HCT116 (cell line): ENCODE measurements around the gene MPHOSPH8. TPM values are rescaled to one million over a fixed set of nuclear protein-coding genes. Genes with fewer than 3 reads are reported as not detected.
"Not testable (repeated sequence)": the region's sequence is repeated elsewhere in the genome, so short reads cannot be mapped to it uniquely, and the experiment has no call there.

Experiments used
- ATAC-seq: fragments of 200-7000 bp; cut with Tn5 transposase; 2 replicates; pipeline ENCODE4 v1.9.1; 2020; ENCODE audit warnings: mild to moderate bottlenecking, moderate library complexity
- BruUV-seq: library from RNA; stranded (reverse); fragments of 400-500 nt; replicated peaks from 2 replicates; lab custom pipeline; 2021; lab: Mats Ljungman, UMichigan
- CTCF ChIA-PET: fragments of 300-600 bp; sonication (Branson Sonifier 250); formaldehyde crosslinking; loops from one replicate; lab custom pipeline; 2021; ENCODE audit warnings: antibody characterized with exemption; lab: Charles Lee
- POLR2A ChIA-PET: fragments of 300-600, 350-600 bp; sonication (Branson Sonifier 250); formaldehyde crosslinking; loops from one replicate; lab custom pipeline; 2021; ENCODE audit warnings: antibody characterized with exemption; lab: Charles Lee
- RAD21 ChIA-PET, 2 experiments: fragments of 300-600 bp; sonication (Branson Sonifier 250); formaldehyde crosslinking; loops; one replicate each; lab custom pipeline; 2023; ENCODE audit warnings: low total read pairs in 2 of 2; ENCODE audit not compliant: uncharacterized antibody in 2 of 2, unreplicated experiment in 2 of 2, low non-redundant PET in 1 of 2; lab: Charles Lee
- DNase-seq: peaks from one replicate; pipeline ENCODE4 v3.0.0-alpha.2; 2010; ENCODE audit warnings: low read depth, low spot score
- H2AFZ ChIP-seq: fragments of 200-600 bp; shearing (Covaris generic), sonication (generic); 2 replicates; pipeline ENCODE4 v1.6.1; 2017; ENCODE audit warnings: low read depth, mixed run types, mixed read lengths, antibody characterized with exemption, low read length; ENCODE audit not compliant: poor library complexity, severe bottlenecking
- H3K27ac ChIP-seq: 2 replicates; pipeline ENCODE4 v1.5.1; 2012; ENCODE audit warnings: low read depth, low read length
- H3K27me3 ChIP-seq: fragments of 200-600 bp; sonication (generic); 2 replicates; pipeline ENCODE4 v1.6.1; 2016; ENCODE audit warnings: mixed run types, low read length, mixed read lengths; ENCODE audit not compliant: insufficient read depth
- H3K36me3 ChIP-seq, 2 experiments: fragments of 200-500 bp in 1 of 2; fragments of 200-600 bp in 1 of 2; sonication (Bioruptor generic) in 1 of 2; sonication (generic) in 1 of 2; 2 replicates each; pipeline versions ENCODE4 v1.5.1 to v1.6.1; 2014 to 2016; ENCODE audit warnings: low read length in 2 of 2, inconsistent platforms in 1 of 2, mixed read lengths in 1 of 2, mixed run types in 1 of 2; ENCODE audit not compliant: insufficient read depth in 2 of 2, control insufficient read depth in 1 of 2
- H3K4me1 ChIP-seq, 2 experiments: fragments of 200-600 bp in 1 of 2; sonication (generic) in 1 of 2; 2 replicates each; pipeline versions ENCODE4 v1.5.1 to v1.6.1; 2012 to 2017; ENCODE audit warnings: low read length in 2 of 2, inconsistent platforms in 1 of 2, mild to moderate bottlenecking in 1 of 2, mixed read lengths in 1 of 2, mixed run types in 1 of 2, moderate library complexity in 1 of 2; ENCODE audit not compliant: insufficient read depth in 2 of 2, control insufficient read depth in 1 of 2
- H3K4me2 ChIP-seq: fragments of 200-600 bp; sonication (generic); 2 replicates; pipeline ENCODE4 v1.6.1; 2017; ENCODE audit warnings: mixed run types, low read length, mixed read lengths
- H3K4me3 ChIP-seq, 2 experiments: fragments of 200-600 bp in 1 of 2; sonication (generic) in 1 of 2; replicated peaks in 1 of 2; 2 replicates each; pipeline ENCODE4 v1.5.1; 2011 to 2016; ENCODE audit warnings: low read length in 2 of 2, control low read depth in 1 of 2, low read depth in 1 of 2, mild to moderate bottlenecking in 1 of 2, mixed read lengths in 1 of 2, mixed run types in 1 of 2
- H3K79me2 ChIP-seq: fragments of 200-600 bp; sonication (generic); 2 replicates; pipeline ENCODE4 v1.6.1; 2017; ENCODE audit warnings: mild to moderate bottlenecking, mixed run types, low read length, moderate library complexity, mixed read lengths; ENCODE audit not compliant: insufficient read depth
- H3K9ac ChIP-seq: fragments of 200-600 bp; sonication (generic); 2 replicates; pipeline ENCODE4 v1.6.1; 2016; ENCODE audit warnings: low read length, mixed read lengths
- H3K9me2 ChIP-seq: fragments of 200-600 bp; sonication (generic), shearing (Covaris generic); 2 replicates; pipeline ENCODE4 v1.6.1; 2017; ENCODE audit warnings: mixed run types, mild to moderate bottlenecking, moderate library complexity; ENCODE audit not compliant: insufficient read depth
- H3K9me3 ChIP-seq, 2 experiments: fragments of 200-500 bp in 1 of 2; fragments of 200-600 bp in 1 of 2; sonication (Bioruptor generic) in 1 of 2; sonication (generic) in 1 of 2; 2 replicates each; pipeline ENCODE4 v1.6.1; 2014 to 2017; ENCODE audit warnings: low read length in 2 of 2, mixed read lengths in 2 of 2, inconsistent platforms in 1 of 2, low read depth in 1 of 2, mild to moderate bottlenecking in 1 of 2, mixed run types in 1 of 2, moderate library complexity in 1 of 2; ENCODE audit not compliant: control insufficient read depth in 1 of 2, insufficient read depth in 1 of 2
- H4K20me1 ChIP-seq: fragments of 200-600 bp; sonication (generic), shearing (Covaris generic); 2 replicates; pipeline ENCODE4 v1.6.1; 2017; ENCODE audit warnings: mixed run types, mild to moderate bottlenecking, moderate library complexity; ENCODE audit not compliant: insufficient read depth
- CBX3 ChIP-seq: IDR thresholded peaks from 2 replicates; pipeline ENCODE4 v1.6.1; 2012; ENCODE audit warnings: low read depth
- EGR1 ChIP-seq: IDR thresholded peaks from 2 replicates; pipeline ENCODE4 v1.6.1; 2012; ENCODE audit warnings: low read depth
- ELF1 ChIP-seq: IDR thresholded peaks from 2 replicates; pipeline ENCODE4 v1.6.1; 2012; ENCODE audit warnings: low read depth, borderline replicate concordance
- FOSL1 ChIP-seq: IDR thresholded peaks from 2 replicates; pipeline ENCODE4 v1.6.1; 2012; ENCODE audit warnings: low read depth
- POLR2A ChIP-seq: IDR thresholded peaks from 2 replicates; pipeline ENCODE4 v1.7.0; 2011; ENCODE audit warnings: borderline replicate concordance; ENCODE audit not compliant: insufficient read depth, insufficient read length; ENCODE audit errors: extremely low read depth
- POLR2AphosphoS5 ChIP-seq: IDR thresholded peaks from 2 replicates; pipeline ENCODE4 v1.6.1; 2011; ENCODE audit warnings: mild to moderate bottlenecking, low read depth, low read length, moderate library complexity
- ZFX ChIP-seq: fragments of 450-650 bp; IDR thresholded peaks from 2 replicates; pipeline ENCODE4 v1.6.1; 2017
- intact Hi-C: fragments of 100-400 bp; cut with micrococcal nuclease; formaldehyde crosslinking; loops from 2 replicates; pipeline ENCODE4 v1.10.0; 2022
- total RNA-seq: library from RNA; stranded (reverse); gene quantifications from one replicate; pipeline ENCODE4 v1.2.1, GENCODE V29; 2021; ENCODE audit not compliant: unreplicated experiment
- TF ChIP-seq, protein P1 (sequence below): IDR thresholded peaks from 2 replicates; pipeline ENCODE4 v1.6.1; 2012

MPHOSPH8 gene
- total RNA-seq, 1 experiment from 2014 or later = 21.5 TPM

DNA sequence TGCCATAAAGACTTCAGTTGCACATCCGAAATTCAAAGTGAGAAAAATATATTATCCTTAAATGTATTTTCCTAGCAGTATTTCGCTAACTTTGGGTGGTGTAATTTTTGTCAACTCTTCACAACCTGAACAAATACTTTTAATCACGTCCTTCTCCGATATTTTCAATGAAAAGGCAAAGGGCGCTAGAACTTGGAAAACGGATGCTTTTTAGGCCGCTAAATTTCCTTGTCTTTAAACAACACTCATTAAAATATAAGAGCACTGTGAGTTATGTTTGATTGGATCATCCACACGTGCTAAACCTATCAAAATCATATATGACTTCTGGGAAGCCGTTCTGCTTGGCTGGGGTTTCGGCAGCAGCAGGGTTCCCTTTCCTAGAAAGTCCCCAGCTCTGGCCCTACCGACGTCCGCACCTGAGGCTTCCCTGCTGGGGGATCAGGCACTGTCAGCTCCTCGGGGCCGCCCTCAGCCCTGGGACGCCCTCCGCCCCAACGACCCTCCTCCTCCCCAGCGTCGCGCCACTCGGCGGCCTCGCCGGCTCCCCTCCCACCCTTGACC is 462 bp upstream of the MPHOSPH8 start:
- Histone ChIP-seq H3K4me3 (peak overlapping the region; percentile 74 to 84), H3K27me3 (no peaks in the 10 kb centered on the region), H3K4me1 (peaks cover 7 to 16% of the 10 kb centered on the region in 2 experiments), H3K79me2 (peaks cover 42% of the 10 kb centered on the region), H3K4me2 (peak overlapping the region; percentile 78), H3K36me3 (peaks cover 0 to 12% of the 10 kb centered on the region in 2 experiments; a peak in 2 of 4 replicates), H3K9me2 (no peaks in the 10 kb centered on the region), H4K20me1 (no peaks in the 10 kb centered on the region), H3K9ac (peak overlapping the region; percentile 80), H3K9me3 (no peaks in the 10 kb centered on the region), H2AFZ (no peak overlapping the region), H3K27ac (peak overlapping the region; percentile 56)
- peak; percentile 65 for ATAC-seq
- TF ChIP-seq CBX3 = no peak
- TF ChIP-seq ELF1 = no peak
- no peak for TF ChIP-seq POLR2A
- TF ChIP-seq, protein P1, sequence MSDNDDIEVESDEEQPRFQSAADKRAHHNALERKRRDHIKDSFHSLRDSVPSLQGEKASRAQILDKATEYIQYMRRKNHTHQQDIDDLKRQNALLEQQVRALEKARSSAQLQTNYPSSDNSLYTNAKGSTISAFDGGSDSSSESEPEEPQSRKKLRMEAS = no peak
- TF ChIP-seq EGR1 = no peak
- ChIA-PET POLR2A (interaction anchor here (1.6 kb wide), 1 partner anchor 30 kb away, joined by 4 read pairs; no protein-coding TSS in a partner anchor), CTCF (interaction anchor here (1.3 kb wide), 1 partner anchor 14 kb away, joined by 7 read pairs; no protein-coding TSS in a partner anchor), RAD21 (no interaction called here)
- intact Hi-C loops = no loop called here
- no peak for DNase-seq
- TSS peak; percentile 84 for BruUV-seq

DNA sequence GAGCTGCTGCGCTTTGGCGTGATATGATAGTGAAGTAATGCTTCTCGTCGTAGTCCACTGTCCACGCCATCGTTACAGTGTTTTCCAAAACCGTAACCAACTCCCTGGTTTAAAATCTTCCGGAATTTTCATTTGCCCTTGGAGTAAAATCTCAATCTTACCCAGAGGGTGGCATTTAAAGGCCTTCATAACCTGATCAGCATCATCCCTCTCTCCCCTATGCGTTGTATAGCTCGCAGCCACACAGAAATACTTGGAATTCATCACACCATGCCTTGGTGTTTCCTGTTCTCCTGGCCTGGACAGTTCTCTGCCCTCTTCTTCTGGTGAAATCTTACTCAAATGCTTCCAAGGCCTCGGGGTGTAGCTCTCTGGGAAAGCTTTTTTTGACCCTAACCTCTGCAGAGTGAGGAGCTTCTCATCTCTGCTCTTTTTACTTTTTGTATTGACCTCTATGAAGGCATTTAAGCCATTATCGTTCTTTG is 839 bp downstream of the MPHOSPH8 start:
- H3K36me3 ChIP-seq = peaks cover 0 to 12% of the 10 kb centered on the region in 2 experiments; a peak in 2 of 4 replicates
- no peak overlapping the region for H2AFZ ChIP-seq
- no peaks in the 10 kb centered on the region for H3K9me2 ChIP-seq
- peak overlapping the region; percentile 80 for H3K9ac ChIP-seq
- H3K79me2 ChIP-seq = peaks cover 51% of the 10 kb centered on the region
- peak overlapping the region; percentile 54; the same call in 1 of the 2 replicates for H3K27ac ChIP-seq
- H4K20me1 ChIP-seq = no peaks in the 10 kb centered on the region
- ChIA-PET RAD21 (no interaction called here), POLR2A (no interaction called here), CTCF (interaction anchor here (1.4 kb wide), 1 partner anchor 15 kb away, joined by 3 read pairs; no protein-coding TSS in a partner anchor)
- H3K9me3 ChIP-seq = no peaks in the 10 kb centered on the region
- H3K27me3 ChIP-seq = no peaks in the 10 kb centered on the region
- DNase-seq = no peak
- ATAC-seq = peak; percentile 18; the same call in 1 of the 2 replicates
- intact Hi-C loops = no loop called here
- H3K4me2 ChIP-seq = peak overlapping the region; percentile 78
- no TSS peak for BruUV-seq
- TF ChIP-seq POLR2AphosphoS5 (no peak), FOSL1 (no peak), ZFX (0 out of 2 replicates have a peak, but pooled peaks have one; percentile 1)
- H3K4me3 ChIP-seq = peak overlapping the region; percentile 74 to 84
- H3K4me1 ChIP-seq = peaks cover 7 to 16% of the 10 kb centered on the region in 2 experiments

DNA sequence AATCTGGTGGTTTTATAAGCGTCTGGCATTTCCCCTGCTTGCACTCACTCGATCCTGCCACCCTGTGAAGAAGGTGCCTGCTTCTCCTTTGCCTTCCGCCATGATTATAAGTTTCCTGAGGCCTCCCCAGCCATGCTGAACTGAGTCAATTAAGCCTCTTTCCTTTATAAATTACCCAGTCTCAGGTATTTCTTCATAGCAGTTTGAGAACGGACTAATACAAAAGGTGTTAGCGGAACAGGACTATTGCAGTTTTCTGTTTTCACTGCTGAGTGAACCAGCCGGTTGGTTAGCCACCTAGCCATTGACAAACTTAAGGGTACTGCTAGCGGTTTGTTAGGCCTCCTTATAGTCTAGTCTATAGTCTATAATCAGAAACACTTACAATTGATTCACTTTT is 2.5 kb downstream of the MPHOSPH8 start:
- intact Hi-C loops, H3K27me3 ChIP-seq, H3K9me2 ChIP-seq, POLR2A ChIA-PET, H3K9me3 ChIP-seq, BruUV-seq, H3K9ac ChIP-seq, DNase-seq, H4K20me1 ChIP-seq, CTCF ChIA-PET, H3K36me3 ChIP-seq, RAD21 ChIA-PET, ATAC-seq, H3K27ac ChIP-seq, H3K4me3 ChIP-seq, H3K4me2 ChIP-seq, H2AFZ ChIP-seq: not testable (repeated sequence)
- Histone ChIP-seq H3K79me2 (peaks cover 65% of the 10 kb centered on the region), H3K4me1 (peaks cover 7 to 16% of the 10 kb centered on the region in 2 experiments)
